LNCAP (cell line): ENCODE results near the gene BANP.

Experiments used
- CTCF ChIP-seq: fragments of 450-650 bp; IDR thresholded peaks from 2 replicates; pipeline ENCODE4 v1.5.1; 2017; ENCODE audit warnings: mild to moderate bottlenecking

The BANP gene

GRCh38 chr16:87951552-87952538, 611 bp downstream of the BANP start:
- TF ChIP-seq CTCF: no peak; the same call in 1 of the 2 replicates

GRCh38 chr16:87952751-87953150, 1.5 kb downstream of the BANP start:
- no peak for TF ChIP-seq CTCF

- TF ChIP-seq CTCF: no peak
Observed at GRCh38 chr16:87953308-87954215, 2.3 kb downstream of the BANP start.

GRCh38 chr16:87954361-87954760, 3.1 kb downstream of the BANP start:
- no peak for TF ChIP-seq CTCF

GRCh38 chr16:87954826-87955225, 3.6 kb downstream of the BANP start:
- no peak for TF ChIP-seq CTCF

GRCh38 chr16:87955302-87956097, 4.3 kb downstream of the BANP start:
- no peak for TF ChIP-seq CTCF

GRCh38 chr16:87956098-87956364, 4.8 kb downstream of the BANP start:
- no peak for TF ChIP-seq CTCF
